ENCODE measurements around the gene KCNK4.
A peak's percentile ranks its signal among the peaks of the same experiment; 100 is the strongest.

The KCNK4 gene

DNA sequence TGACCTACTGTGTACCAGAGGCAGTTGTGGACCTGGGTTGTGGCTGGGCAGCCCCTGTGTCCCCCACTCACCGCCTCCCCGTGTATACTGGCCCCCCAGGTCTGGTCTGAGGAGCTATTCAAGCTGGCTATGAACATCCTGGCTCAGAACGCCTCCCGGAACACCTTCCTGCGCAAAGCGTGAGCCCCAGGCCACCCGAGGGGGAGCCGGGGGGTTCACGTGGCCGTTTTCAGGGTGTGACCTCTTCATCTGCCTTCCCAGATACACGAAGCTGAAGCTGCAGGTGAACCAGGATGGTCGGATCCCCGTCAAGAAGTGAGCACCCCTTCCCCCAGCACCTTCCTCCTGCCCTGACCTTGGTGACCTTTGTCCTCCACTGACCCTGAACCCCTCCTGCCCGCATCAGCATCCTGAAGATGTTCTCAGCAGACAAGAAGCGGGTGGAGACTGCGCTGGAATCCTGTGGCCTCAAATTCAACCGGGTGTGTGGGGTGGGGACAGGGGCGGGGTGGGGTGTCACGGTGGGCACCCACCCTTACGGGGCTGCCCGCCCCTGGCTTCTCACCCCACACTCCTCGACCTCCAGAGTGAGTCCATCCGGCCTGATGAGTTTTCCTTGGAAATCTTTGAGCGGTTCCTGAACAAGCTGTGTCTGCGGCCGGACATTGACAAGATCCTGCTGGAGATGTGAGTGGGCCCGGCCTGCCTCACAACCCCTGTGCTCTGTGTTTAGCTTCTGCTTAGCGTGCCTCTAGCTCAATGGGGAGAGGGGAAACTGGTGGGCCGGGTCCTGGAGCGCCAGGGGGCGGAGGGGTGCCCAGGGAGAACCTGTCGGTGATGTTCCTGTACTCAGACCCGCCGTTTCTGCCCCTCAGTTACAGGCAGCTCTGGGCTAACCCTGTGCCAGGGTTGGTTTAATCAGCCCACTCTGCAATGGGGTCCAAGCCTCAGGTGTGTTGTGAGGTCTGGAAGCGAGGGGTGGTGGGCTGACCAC, 35.7 kb upstream of the KCNK4 start:
- no peaks in the 10 kb centered on the region for H3K27me3 ChIP-seq (replicated peaks; ENCODE audit: control insufficient read depth, insufficient read depth, low read length)
- H3K36me3 ChIP-seq (ENCODE audit: control insufficient read depth, insufficient read depth, low read length, severe bottlenecking), result peaks cover 44% of the 10 kb centered on the region

GRCh38 chr11:64256300-64256699, 34.8 kb upstream of the KCNK4 start:
- no peaks in the 10 kb centered on the region for H3K27me3 ChIP-seq (replicated peaks; ENCODE audit: control insufficient read depth, insufficient read depth, low read length)
- H3K9me3 ChIP-seq (ENCODE audit: control insufficient read depth, low read length), result no peaks in the 10 kb centered on the region
- H3K9ac ChIP-seq (ENCODE audit: low read length), result no peak overlapping the region
- peaks cover 46% of the 10 kb centered on the region for H3K36me3 ChIP-seq (ENCODE audit: control insufficient read depth, insufficient read depth, low read length, severe bottlenecking)
- no peak overlapping the region for H3K4me3 ChIP-seq (ENCODE audit: low read length)
- DNase-seq (ENCODE audit: low read depth), result no peak
- peaks cover 15% of the 10 kb centered on the region for H3K4me1 ChIP-seq (ENCODE audit: control insufficient read depth, insufficient read depth, low read length)

More for the DNA sequence above, 35.7 kb upstream of the KCNK4 start:
- peaks cover 18% of the 10 kb centered on the region for H3K4me1 ChIP-seq (ENCODE audit: control insufficient read depth, insufficient read depth, low read length)
- H3K4me3 ChIP-seq (ENCODE audit: low read length), result no peak overlapping the region
- H3K9ac ChIP-seq (ENCODE audit: low read length), result no peak overlapping the region
- no peak for DNase-seq (ENCODE audit: low read depth)
- H3K9me3 ChIP-seq (ENCODE audit: control insufficient read depth, low read length), result no peaks in the 10 kb centered on the region

DNA sequence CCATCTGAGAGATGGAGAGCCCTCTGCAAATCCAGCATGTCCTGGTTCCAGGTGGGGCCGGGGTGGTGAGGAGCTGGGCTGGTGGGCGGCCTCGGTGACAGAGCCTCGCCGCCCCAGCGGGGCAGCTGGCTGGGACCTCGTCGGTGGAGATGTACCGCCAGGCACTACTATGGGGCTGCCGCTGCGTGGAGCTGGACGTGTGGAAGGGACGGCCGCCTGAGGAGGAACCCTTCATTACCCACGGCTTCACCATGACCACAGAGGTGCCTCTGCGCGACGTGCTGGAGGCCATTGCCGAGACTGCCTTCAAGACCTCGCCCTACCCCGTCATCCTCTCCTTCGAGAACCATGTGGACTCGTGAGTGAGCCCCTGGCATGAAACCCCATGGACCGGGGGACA, 32.7 kb upstream of the KCNK4 start:
- Histone ChIP-seq H3K36me3 (ENCODE audit: control insufficient read depth, insufficient read depth, low read length, severe bottlenecking) (peaks cover 66% of the 10 kb centered on the region), H3K27me3 (replicated peaks; ENCODE audit: control insufficient read depth, insufficient read depth, low read length) (no peaks in the 10 kb centered on the region), H3K9me3 (ENCODE audit: control insufficient read depth, low read length) (no peaks in the 10 kb centered on the region), H3K4me3 (ENCODE audit: low read length) (no peak overlapping the region), H3K9ac (ENCODE audit: low read length) (no peak overlapping the region), H3K4me1 (ENCODE audit: control insufficient read depth, insufficient read depth, low read length) (peaks cover 3% of the 10 kb centered on the region)
- DNase-seq (ENCODE audit: low read depth), result no peak

DNA sequence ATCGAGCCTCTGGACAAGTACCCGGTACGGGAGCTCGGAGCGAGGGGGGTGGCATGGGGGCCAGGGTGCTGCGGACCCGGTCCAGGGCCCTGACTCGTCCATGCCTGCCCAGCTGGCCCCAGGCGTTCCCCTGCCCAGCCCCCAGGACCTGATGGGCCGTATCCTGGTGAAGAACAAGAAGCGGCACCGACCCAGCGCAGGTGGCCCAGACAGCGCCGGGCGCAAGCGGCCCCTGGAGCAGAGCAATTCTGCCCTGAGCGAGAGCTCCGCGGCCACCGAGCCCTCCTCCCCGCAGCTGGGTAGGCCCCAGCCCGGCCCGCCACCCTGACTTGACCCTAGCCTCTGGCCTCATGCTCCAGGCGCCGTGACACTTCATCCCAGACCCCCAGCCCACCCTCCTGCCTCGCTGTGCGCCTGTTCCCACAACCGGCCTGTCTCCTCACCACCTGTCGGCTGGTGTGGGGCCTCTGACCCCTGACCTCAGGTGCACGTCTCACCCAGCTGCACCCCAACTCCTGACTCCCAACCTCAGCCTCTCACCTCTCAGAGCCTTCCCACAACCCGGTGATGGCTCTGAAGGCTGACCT, 32.1 kb upstream of the KCNK4 start:
- Histone ChIP-seq H3K9me3 (ENCODE audit: control insufficient read depth, low read length) (no peaks in the 10 kb centered on the region), H3K36me3 (ENCODE audit: control insufficient read depth, insufficient read depth, low read length, severe bottlenecking) (peaks cover 73% of the 10 kb centered on the region), H3K4me3 (ENCODE audit: low read length) (no peak overlapping the region), H3K9ac (ENCODE audit: low read length) (no peak overlapping the region), H3K4me1 (ENCODE audit: control insufficient read depth, insufficient read depth, low read length) (no peaks in the 10 kb centered on the region), H3K27me3 (replicated peaks; ENCODE audit: control insufficient read depth, insufficient read depth, low read length) (no peaks in the 10 kb centered on the region)
- DNase-seq (ENCODE audit: low read depth), result no peak

GRCh38 chr11:64259533-64260067, 31.5 kb upstream of the KCNK4 start:
- H3K36me3 ChIP-seq (ENCODE audit: control insufficient read depth, insufficient read depth, low read length, severe bottlenecking), result peaks cover 73% of the 10 kb centered on the region

DNA sequence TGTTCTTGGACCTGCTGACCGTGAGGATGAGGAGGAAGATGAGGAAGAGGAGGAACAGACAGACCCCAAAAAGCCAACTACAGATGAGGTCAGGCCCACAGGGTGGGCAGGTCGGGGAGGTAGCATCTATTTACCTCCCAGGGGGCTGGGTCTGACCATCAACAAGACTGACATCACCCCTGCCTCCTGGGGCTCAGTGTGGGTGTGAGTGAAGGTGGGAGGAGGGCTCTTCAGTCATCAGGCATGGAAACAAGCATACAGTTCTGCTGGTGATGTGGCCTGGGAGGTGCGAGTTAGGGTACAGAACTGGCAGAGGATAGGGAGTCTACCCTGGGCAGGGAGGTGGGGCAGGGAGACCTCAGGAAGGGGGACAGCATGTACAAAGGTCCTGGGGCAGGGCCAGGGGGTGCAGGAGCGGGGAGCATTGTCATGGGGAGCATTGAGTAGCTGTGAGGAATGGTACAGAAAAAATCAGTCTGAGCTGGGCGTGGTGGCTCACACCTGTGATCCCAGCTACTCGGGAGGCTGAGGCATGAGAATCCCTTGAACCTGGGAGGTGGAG, 30.9 kb upstream of the KCNK4 start:
- H3K9me3 ChIP-seq (ENCODE audit: control insufficient read depth, low read length), result no peaks in the 10 kb centered on the region
- no peak for DNase-seq (ENCODE audit: low read depth)
- H3K4me3 ChIP-seq (ENCODE audit: low read length), result no peak overlapping the region
- peaks cover 72% of the 10 kb centered on the region for H3K36me3 ChIP-seq (ENCODE audit: control insufficient read depth, insufficient read depth, low read length, severe bottlenecking)
- no peaks in the 10 kb centered on the region for H3K27me3 ChIP-seq (replicated peaks; ENCODE audit: control insufficient read depth, insufficient read depth, low read length)
- H3K4me1 ChIP-seq (ENCODE audit: control insufficient read depth, insufficient read depth, low read length), result no peaks in the 10 kb centered on the region
- H3K9ac ChIP-seq (ENCODE audit: low read length), result no peak overlapping the region

More at GRCh38 chr11:64259533-64260067, 31.5 kb upstream of the KCNK4 start:
- Histone ChIP-seq H3K4me1 (ENCODE audit: control insufficient read depth, insufficient read depth, low read length) (no peaks in the 10 kb centered on the region), H3K9me3 (ENCODE audit: control insufficient read depth, low read length) (no peaks in the 10 kb centered on the region), H3K4me3 (ENCODE audit: low read length) (no peak overlapping the region), H3K27me3 (replicated peaks; ENCODE audit: control insufficient read depth, insufficient read depth, low read length) (no peaks in the 10 kb centered on the region), H3K9ac (ENCODE audit: low read length) (no peak overlapping the region)
- no peak for DNase-seq (ENCODE audit: low read depth)

GRCh38 chr11:64261556-64262080, 29.5 kb upstream of the KCNK4 start:
- DNase-seq (ENCODE audit: low read depth), result no peak
- Histone ChIP-seq H3K4me3 (ENCODE audit: low read length) (no peak overlapping the region), H3K4me1 (ENCODE audit: control insufficient read depth, insufficient read depth, low read length) (no peaks in the 10 kb centered on the region), H3K9ac (ENCODE audit: low read length) (no peak overlapping the region), H3K36me3 (ENCODE audit: control insufficient read depth, insufficient read depth, low read length, severe bottlenecking) (peaks cover 72% of the 10 kb centered on the region), H3K27me3 (replicated peaks; ENCODE audit: control insufficient read depth, insufficient read depth, low read length) (no peaks in the 10 kb centered on the region), H3K9me3 (ENCODE audit: control insufficient read depth, low read length) (no peaks in the 10 kb centered on the region)

GRCh38 chr11:64262271-64263002, 28.7 kb upstream of the KCNK4 start:
- peaks cover 4% of the 10 kb centered on the region for H3K4me1 ChIP-seq (ENCODE audit: control insufficient read depth, insufficient read depth, low read length)
- peaks cover 70% of the 10 kb centered on the region for H3K36me3 ChIP-seq (ENCODE audit: control insufficient read depth, insufficient read depth, low read length, severe bottlenecking)
- peak overlapping the region; percentile 46 for H3K9ac ChIP-seq (ENCODE audit: low read length)
- no peaks in the 10 kb centered on the region for H3K27me3 ChIP-seq (replicated peaks; ENCODE audit: control insufficient read depth, insufficient read depth, low read length)
- H3K4me3 ChIP-seq (ENCODE audit: low read length), result no peak overlapping the region
- DNase-seq (ENCODE audit: low read depth), result no peak
- H3K9me3 ChIP-seq (ENCODE audit: control insufficient read depth, low read length), result no peaks in the 10 kb centered on the region

DNA sequence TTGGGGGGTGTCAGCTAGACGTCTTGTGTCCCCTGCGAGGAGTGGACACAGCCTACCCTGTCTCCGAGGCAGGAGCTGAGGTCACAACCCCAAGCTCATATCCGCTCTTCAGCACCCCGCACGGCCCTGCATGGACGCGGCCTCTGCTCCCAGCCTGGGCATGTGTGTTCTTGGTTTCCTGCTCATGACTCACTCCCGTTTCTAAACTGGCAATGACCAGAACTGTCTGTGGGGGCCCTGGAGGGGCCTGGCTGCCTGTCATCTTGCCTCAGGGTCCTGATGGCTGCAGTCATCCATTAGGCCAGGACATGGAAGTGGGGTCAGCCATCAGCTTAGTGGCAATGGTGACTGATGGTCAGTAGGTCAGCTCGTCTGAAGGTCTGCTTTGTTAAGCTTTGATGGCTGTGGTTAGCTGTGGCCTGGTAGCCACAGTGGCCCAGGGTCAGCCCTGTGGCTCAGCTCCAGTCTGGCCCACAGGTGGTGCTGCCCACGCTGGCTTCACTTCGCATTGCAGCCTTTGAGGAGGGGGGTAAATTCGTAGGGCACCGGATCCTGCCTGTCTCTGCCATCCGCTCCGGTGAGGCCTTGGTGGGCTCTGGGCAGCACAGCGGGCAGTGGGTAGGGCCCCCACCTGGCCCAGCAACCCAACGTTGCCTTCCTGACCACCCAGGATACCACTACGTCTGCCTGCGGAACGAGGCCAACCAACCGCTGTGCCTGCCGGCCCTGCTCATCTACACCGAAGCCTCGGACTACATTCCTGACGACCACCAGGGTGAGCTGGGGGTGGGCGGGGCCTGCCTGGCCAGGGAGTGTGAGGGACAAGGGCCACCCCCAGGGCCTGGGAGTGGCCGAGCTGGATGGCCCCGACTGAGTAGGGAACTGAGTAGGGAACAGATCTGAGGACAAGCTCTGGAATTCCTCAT, 27.8 kb upstream of the KCNK4 start:
- Histone ChIP-seq H3K9ac (ENCODE audit: low read length) (peak overlapping the region; percentile 46), H3K36me3 (ENCODE audit: control insufficient read depth, insufficient read depth, low read length, severe bottlenecking) (peaks cover 63% of the 10 kb centered on the region), H3K9me3 (ENCODE audit: control insufficient read depth, low read length) (no peaks in the 10 kb centered on the region), H3K4me3 (ENCODE audit: low read length) (no peak overlapping the region), H3K27me3 (replicated peaks; ENCODE audit: control insufficient read depth, insufficient read depth, low read length) (no peaks in the 10 kb centered on the region), H3K4me1 (ENCODE audit: control insufficient read depth, insufficient read depth, low read length) (peaks cover 12% of the 10 kb centered on the region)
- no peak for DNase-seq (ENCODE audit: low read depth)

GRCh38 chr11:64263947-64264317, 27.2 kb upstream of the KCNK4 start:
- Histone ChIP-seq H3K36me3 (ENCODE audit: control insufficient read depth, insufficient read depth, low read length, severe bottlenecking) (peaks cover 57% of the 10 kb centered on the region), H3K27me3 (replicated peaks; ENCODE audit: control insufficient read depth, insufficient read depth, low read length) (no peaks in the 10 kb centered on the region), H3K9me3 (ENCODE audit: control insufficient read depth, low read length) (no peaks in the 10 kb centered on the region), H3K4me1 (ENCODE audit: control insufficient read depth, insufficient read depth, low read length) (peaks cover 19% of the 10 kb centered on the region), H3K4me3 (ENCODE audit: low read length) (no peak overlapping the region), H3K9ac (ENCODE audit: low read length) (no peak overlapping the region)
- DNase-seq (ENCODE audit: low read depth), result no peak
